Nephron (organoid): ENCODE data around the gene HORMAD2.
A peak's percentile ranks its signal among the peaks of the same experiment; 100 is the strongest.

Source experiments
- H3K27ac Mint-ChIP-seq, 3 experiments: 2 replicates each; pipeline ENCODE4 v1.8.0; 2020; ENCODE audit warnings: mixed read lengths in 3 of 3, mild to moderate bottlenecking in 2 of 3, moderate library complexity in 1 of 3
- H3K27me3 Mint-ChIP-seq: 2 replicates; pipeline ENCODE4 v1.8.0; 2021; ENCODE audit warnings: low read depth, mild to moderate bottlenecking, moderate library complexity, mixed read lengths
- H3K36me3 Mint-ChIP-seq: 2 replicates; pipeline ENCODE4 v1.8.0; 2020; ENCODE audit warnings: low read depth, mixed read lengths
- H3K4me1 Mint-ChIP-seq: 2 replicates; pipeline ENCODE4 v1.8.0; 2020; ENCODE audit warnings: mixed read lengths
- H3K4me3 Mint-ChIP-seq, 3 experiments: 2 replicates each; pipeline ENCODE4 v1.8.0; 2020; ENCODE audit warnings: mild to moderate bottlenecking in 3 of 3, mixed read lengths in 3 of 3, moderate library complexity in 2 of 3
- H3K9me3 Mint-ChIP-seq: 2 replicates; pipeline ENCODE4 v1.8.0; 2020; ENCODE audit warnings: mixed read lengths
- TF ChIP-seq, protein P1 (sequence below), 3 experiments: fragments of 200-600 bp; sonication (generic); IDR thresholded peaks; one replicate each; pipeline ENCODE4 v1.5.0; 2021; ENCODE audit warnings: antibody characterized with exemption in 3 of 3; ENCODE audit not compliant: unreplicated experiment in 3 of 3

Gene HORMAD2

GRCh38 chr22:30220338-30221012 lies 140.2 kb downstream of the HORMAD2 start:
- Mint-ChIP-seq H3K4me3 (no peak overlapping the region), H3K4me1 (peaks cover 29% of the 10 kb centered on the region), H3K27me3 (peaks cover 9% of the 10 kb centered on the region), H3K36me3 (peaks cover 3% of the 10 kb centered on the region), H3K27ac (peak overlapping the region in 2 of 3 experiments; percentile 43 to 49), H3K9me3 (no peaks in the 10 kb centered on the region)
- TF ChIP-seq, protein P1, sequence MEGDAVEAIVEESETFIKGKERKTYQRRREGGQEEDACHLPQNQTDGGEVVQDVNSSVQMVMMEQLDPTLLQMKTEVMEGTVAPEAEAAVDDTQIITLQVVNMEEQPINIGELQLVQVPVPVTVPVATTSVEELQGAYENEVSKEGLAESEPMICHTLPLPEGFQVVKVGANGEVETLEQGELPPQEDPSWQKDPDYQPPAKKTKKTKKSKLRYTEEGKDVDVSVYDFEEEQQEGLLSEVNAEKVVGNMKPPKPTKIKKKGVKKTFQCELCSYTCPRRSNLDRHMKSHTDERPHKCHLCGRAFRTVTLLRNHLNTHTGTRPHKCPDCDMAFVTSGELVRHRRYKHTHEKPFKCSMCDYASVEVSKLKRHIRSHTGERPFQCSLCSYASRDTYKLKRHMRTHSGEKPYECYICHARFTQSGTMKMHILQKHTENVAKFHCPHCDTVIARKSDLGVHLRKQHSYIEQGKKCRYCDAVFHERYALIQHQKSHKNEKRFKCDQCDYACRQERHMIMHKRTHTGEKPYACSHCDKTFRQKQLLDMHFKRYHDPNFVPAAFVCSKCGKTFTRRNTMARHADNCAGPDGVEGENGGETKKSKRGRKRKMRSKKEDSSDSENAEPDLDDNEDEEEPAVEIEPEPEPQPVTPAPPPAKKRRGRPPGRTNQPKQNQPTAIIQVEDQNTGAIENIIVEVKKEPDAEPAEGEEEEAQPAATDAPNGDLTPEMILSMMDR (IDR thresholded peaks at IDR 0.05; ENCODE audit: unreplicated experiment in 3 of 3), result no peak

DNA sequence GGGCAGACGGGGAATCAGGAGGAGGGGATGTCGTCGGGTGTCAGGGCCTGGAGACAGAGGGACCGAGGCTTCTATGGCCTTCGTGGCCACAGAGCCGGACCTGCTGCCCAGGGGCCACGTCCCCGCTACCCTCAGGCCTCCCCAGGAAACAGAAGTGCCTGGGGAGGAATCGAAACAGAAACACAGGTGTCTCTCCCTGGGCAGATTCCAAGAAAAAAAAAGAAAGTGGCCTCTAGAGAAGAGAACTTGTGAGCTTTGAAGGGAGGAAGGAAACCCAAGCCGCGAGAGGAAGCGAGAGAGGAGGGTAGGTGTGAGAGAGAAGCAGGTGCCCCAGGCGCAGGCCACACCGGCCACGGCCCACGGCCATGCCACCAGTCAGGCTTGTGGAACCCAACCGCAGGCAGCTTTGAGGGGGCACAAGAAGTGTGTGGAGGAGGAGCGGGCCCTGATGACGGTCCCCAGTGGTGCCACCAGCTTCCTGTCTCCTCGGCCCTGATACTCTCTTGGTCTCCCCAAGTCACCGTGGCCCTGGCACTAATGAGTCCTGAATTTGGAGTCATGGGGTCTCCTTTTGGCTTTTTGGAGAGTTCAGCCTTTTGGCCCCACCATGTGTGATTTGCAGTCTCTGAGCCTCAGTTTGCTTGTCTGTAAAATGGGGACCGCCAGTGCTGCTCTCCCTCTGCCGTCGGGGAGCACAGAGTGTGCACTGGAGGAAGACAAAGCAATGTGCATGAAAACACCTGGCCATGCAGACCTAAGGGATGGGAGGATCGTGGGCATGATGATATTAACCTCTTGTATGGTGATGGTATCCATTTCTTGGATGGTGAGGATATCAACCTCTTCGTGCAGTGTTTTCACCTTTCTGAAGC lies 141.1 kb downstream of the HORMAD2 start:
- Mint-ChIP-seq H3K27ac (no peak overlapping the region), H3K27me3 (peaks cover 12% of the 10 kb centered on the region), H3K4me3 (no peak overlapping the region), H3K4me1 (peaks cover 32% of the 10 kb centered on the region), H3K36me3 (peaks cover 3% of the 10 kb centered on the region), H3K9me3 (no peaks in the 10 kb centered on the region)
- TF ChIP-seq, protein P1 (IDR thresholded peaks at IDR 0.05; ENCODE audit: unreplicated experiment in 3 of 3), result no peak

DNA sequence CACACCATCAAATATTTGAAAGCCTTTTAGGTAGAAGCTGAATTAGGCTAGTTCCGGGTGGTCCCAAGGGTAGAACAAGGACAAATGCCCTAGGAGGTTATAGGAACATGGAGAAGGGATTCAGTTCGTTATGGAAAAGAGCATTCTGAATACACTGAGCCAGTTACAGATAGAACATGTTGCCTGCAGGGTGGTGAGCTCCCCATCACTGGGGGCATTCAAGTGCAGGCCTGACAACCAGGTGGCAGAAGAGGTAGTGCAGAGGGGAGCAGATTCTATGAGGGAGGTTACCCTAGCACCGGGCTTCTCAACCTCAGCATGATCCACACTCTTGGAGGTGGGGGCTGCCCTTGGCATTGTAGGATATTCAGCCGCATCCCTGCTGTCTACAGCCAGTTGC lies 142.1 kb downstream of the HORMAD2 start:
- Mint-ChIP-seq H3K27ac (peak overlapping the region in 2 of 3 experiments; percentile 75 to 87), H3K9me3 (no peaks in the 10 kb centered on the region), H3K27me3 (peaks cover 18% of the 10 kb centered on the region), H3K4me1 (peaks cover 35% of the 10 kb centered on the region), H3K4me3 (no peak overlapping the region), H3K36me3 (peaks cover 3% of the 10 kb centered on the region)
- TF ChIP-seq, protein P1 (IDR thresholded peaks at IDR 0.05; ENCODE audit: unreplicated experiment in 3 of 3), result no peak

GRCh38 chr22:30223303-30223702 lies 143.0 kb downstream of the HORMAD2 start:
- no peaks in the 10 kb centered on the region for H3K9me3 Mint-ChIP-seq
- TF ChIP-seq, protein P1 (IDR thresholded peaks at IDR 0.05; ENCODE audit: unreplicated experiment in 3 of 3), result no peak
- H3K36me3 Mint-ChIP-seq, result peaks cover 3% of the 10 kb centered on the region
- no peak overlapping the region for H3K4me3 Mint-ChIP-seq
- H3K27ac Mint-ChIP-seq, result peak overlapping the region in 2 of 3 experiments; percentile 75 to 87
- H3K4me1 Mint-ChIP-seq, result peaks cover 26% of the 10 kb centered on the region
- H3K27me3 Mint-ChIP-seq, result peaks cover 18% of the 10 kb centered on the region

DNA sequence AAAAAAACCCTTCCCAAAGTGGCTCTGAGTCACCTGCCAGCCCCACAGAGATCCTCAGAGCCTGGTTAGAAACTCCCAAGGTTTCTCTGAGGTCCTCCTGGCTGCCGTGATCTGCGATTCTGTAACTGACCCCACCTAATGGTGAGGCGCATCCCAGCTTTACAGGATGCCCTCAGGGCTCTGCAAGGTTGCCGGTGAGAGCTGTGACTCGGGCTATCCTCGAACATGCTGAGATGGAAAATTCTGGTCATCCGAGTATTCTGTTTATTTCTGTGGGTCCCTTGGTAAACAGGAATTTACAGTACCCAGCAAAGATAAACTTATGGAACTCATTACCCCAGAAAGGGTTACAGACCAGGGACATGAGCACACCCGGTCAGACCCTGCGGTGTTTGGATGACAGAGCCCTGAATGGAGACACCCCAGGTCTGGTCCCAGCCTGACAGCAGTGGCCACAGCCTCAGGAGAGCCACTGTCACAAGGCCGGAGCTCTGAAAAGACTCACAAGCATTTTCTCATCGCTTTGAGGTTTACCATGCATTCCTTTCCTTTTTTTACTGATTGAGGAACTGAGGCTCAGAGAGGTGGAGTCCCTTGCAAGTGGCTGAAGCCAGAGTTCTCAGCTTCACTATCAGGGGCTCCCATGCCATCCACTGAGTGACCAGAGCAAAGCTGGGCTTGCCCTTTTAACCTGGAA lies 144.0 kb downstream of the HORMAD2 start:
- Mint-ChIP-seq H3K27me3 (peaks cover 21% of the 10 kb centered on the region), H3K27ac (peak overlapping the region in 1 of 3 experiments; percentile 75), H3K9me3 (no peaks in the 10 kb centered on the region), H3K36me3 (peaks cover 3% of the 10 kb centered on the region), H3K4me1 (peaks cover 25% of the 10 kb centered on the region), H3K4me3 (no peak overlapping the region)
- TF ChIP-seq, protein P1 (IDR thresholded peaks at IDR 0.05; ENCODE audit: unreplicated experiment in 3 of 3), result no peak
